GM21447 (cell line): ENCODE results near the gene LYPD6B.
A peak's percentile ranks its signal among the peaks of the same experiment; 100 is the strongest.

ENCODE experiments used
- ATAC-seq: cut with Tn5 transposase; IDR thresholded peaks from one replicate; pipeline ENCODE4 v1.9.1; 2021; ENCODE audit not compliant: unreplicated experiment

Gene LYPD6B

GRCh38 chr2:149039213-149039724, 770 bp downstream of the LYPD6B start:
- peak; percentile 8 for ATAC-seq

- ATAC-seq: peak; percentile 45
Measured at GRCh38 chr2:149040451-149040850, 2.0 kb downstream of the LYPD6B start.

- ATAC-seq: no peak
Measured at GRCh38 chr2:149041482-149041881, 3.0 kb downstream of the LYPD6B start.

DNA sequence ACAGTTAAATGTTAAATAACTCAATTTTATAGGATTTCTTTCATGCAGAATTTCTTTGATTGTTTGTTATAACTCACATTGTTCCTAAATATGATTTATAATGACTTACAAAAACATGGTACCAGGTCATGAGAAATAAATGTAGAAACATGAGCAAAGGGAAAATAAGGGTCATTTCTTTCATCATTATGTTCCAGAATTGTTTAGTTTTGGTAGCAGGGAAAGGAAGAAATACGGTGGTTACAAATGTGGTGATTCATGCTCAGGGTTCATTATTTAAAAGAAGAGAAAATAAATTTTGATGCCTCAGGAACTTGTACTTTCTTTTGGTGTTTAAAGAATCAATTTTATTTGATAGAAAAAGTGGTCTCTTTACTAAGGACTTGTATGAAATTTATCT, 4.4 kb downstream of the LYPD6B start:
- ATAC-seq: no peak

DNA sequence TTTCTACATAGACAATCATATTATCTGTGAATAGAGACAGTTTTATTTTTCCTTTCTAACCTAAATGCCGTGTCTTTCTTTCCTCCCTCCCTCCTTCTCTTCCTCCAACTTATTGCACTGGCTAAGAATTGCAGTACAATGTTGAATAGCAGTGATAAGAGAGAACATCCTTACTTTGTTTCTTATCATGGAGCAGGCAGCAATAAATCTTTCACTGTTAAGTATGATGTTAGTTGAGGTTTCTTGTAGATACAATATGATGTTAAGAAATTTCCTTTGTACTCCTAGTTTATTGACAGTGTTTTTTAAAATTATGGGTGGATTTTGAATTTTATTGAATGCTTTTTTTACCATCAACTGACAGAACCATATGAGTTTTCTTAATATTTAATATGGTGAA, 6.0 kb downstream of the LYPD6B start:
- no peak for ATAC-seq

- ATAC-seq: no peak
Measured at GRCh38 chr2:149047118-149047517, 8.6 kb downstream of the LYPD6B start.

DNA sequence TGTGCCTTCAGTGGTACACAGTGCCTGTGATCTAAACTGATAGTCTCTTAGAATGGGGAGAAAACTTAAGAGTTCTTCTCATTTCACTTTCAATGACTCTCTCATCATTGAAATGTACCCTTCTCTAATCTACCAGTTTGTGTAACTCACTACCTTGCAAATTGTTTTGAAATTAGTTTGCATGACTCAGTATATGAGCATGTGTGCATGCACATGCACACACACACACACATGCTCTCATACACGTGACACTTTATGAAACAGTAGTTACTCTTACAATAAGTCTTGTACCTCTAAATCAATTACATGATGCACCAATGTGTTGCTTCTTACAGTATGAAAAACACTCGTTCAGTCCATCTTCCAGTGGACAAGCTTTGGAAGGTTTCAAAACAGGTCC, 10.6 kb downstream of the LYPD6B start:
- ATAC-seq: no peak

- no peak for ATAC-seq
Measured at GRCh38 chr2:149050188-149050587, 11.7 kb downstream of the LYPD6B start.

DNA sequence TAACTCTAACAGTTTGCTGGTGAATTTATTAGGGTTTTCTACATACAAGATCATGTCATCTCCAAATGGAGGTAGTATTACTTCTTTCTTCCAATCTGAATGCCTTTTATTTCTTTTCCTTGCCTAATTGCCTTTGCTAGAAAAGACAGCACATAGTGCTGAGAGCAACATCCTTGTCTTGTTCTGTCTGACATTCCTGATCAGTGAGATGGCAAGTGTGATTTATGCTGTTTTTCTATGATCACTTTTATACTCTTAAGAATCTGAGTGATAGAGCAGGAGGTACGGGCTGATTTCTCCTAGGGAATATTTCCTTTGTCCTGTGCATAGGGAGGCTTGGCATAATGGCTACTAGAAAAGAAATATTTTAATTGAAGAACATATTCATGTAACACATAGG, 17.3 kb downstream of the LYPD6B start:
- ATAC-seq: no peak

DNA sequence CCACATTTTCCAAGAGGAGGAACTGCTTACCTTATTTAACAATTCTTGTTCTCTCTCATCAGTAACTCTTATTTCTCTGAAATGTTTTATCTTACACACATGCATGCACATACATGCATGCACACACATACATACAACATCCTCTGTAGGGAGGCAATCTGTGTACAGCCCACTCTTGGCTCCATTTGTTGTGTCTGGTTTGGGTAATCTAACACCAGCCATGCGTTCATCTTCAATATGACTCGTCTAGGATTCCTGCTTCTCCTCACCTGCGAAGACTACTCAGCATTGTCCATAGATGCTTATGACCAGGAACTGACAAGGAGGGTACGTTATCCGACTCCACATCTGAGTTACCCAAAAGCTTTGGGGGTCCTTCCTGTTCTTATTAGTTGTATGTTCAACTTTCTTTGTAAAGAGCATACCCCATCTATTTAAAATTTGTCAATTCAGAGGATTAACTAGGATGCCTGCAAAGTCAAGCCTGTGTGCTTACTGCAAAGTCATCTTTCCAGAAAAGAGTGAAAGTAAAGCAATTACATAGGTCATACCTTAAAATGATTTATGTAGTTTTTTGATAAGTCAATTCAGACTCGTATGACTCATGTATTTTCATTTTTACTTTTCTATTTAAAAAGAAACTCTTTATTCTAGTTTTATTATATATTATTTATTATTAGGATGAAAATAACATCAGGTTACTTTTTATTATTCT, 18.2 kb downstream of the LYPD6B start:
- no peak for ATAC-seq

- ATAC-seq: no peak
Measured at GRCh38 chr2:149057401-149057800, 18.9 kb downstream of the LYPD6B start.

GRCh38 chr2:149058936-149059335, 20.4 kb downstream of the LYPD6B start:
- ATAC-seq: no peak

GRCh38 chr2:149059822-149060221, 21.3 kb downstream of the LYPD6B start:
- no peak for ATAC-seq

- ATAC-seq: no peak
Measured at GRCh38 chr2:149061133-149061745, 22.7 kb downstream of the LYPD6B start.

DNA sequence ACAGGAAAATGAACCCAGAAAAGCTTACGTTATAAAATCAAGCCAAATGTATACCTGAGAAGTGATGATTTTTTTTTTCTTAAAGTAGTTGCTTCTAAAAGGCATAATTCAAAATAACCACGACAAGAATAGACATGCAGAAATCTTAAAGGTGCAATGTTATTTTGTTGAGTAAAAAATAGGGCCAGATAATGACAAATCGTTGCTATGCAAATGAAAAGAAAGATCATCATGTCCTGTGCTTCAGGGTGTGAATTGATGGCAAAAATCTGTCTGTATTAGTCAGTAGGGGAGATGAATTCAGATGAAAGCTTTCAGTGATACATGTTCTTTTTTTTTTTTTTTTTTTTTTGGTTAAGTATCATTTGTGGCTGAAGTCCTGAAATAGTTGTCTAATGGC, 24.0 kb downstream of the LYPD6B start:
- no peak for ATAC-seq

GRCh38 chr2:149063177-149063576, 24.7 kb downstream of the LYPD6B start:
- ATAC-seq: no peak

- ATAC-seq: no peak
Measured at GRCh38 chr2:149064365-149064841, 25.9 kb downstream of the LYPD6B start.

- ATAC-seq: no peak
Measured at GRCh38 chr2:149064856-149065630, 26.5 kb downstream of the LYPD6B start.

GRCh38 chr2:149068225-149068995, 29.9 kb downstream of the LYPD6B start:
- ATAC-seq: no peak

DNA sequence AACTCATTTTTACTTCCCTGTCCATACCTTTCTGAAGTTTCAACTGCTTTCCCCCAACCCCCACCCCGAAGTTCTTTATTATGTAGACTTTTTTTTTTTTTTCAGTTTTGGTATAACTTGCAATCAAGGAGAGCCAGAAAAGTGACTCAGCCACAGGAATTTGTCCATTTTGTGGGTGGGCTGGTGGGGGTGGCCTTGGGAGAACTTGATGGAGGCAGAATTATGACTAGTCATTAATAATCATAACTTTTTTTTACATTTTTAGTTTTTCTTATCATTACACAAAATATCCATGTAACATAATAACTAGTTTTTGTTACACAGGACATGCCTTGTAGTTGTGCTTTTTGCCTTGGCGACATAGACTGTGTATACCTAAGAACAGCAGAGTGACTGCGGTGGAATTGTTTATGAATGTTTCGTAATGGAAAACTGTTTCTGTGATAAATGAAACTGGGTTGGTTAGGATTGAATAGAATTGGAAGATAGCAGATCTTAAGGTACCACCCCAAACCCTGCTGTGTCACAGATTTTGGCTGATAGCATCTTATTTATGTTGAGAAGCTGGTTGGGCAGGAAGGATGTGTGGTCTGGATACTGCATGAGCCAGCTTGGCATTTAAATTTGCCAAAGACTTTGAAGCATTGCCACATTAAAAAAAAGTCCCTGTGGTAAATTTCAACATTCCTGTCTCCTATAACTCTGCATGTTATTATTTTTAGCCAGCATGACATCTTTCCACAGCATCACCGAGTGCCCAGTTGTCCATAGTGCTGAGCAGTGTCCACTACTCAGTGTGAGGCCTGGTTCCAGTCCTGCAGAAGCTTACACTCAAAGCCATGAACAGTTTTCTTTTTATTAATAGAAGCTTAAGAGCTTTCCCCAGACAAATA, 30.7 kb downstream of the LYPD6B start:
- ATAC-seq: no peak
